IgD-negative memory B cell (primary cell): ENCODE results near the gene SORBS1. TPM values are rescaled to one million over a fixed set of nuclear protein-coding genes. Genes with fewer than 3 reads are reported as not detected.

Experiments used
- H3K27ac Mint-ChIP-seq, 3 donors: one replicate each; pipeline ENCODE4 v1.8.0; 2020 to 2022; ENCODE audit warnings: mild to moderate bottlenecking in 3 of 3, mixed read lengths in 3 of 3, moderate library complexity in 1 of 3
- H3K27me3 Mint-ChIP-seq: one replicate; pipeline ENCODE4 v1.8.0; 2021; ENCODE audit warnings: mixed read lengths
- H3K36me3 Mint-ChIP-seq: one replicate; pipeline ENCODE4 v1.8.0; 2020; ENCODE audit warnings: mild to moderate bottlenecking, mixed read lengths
- H3K4me1 Mint-ChIP-seq, 3 donors: one replicate each; pipeline ENCODE4 v1.8.0; 2020 to 2022; ENCODE audit warnings: mixed read lengths in 3 of 3, mild to moderate bottlenecking in 1 of 3
- H3K4me3 Mint-ChIP-seq, 4 donors: one replicate each; pipeline ENCODE4 v1.8.0; 2020 to 2022; ENCODE audit warnings: mild to moderate bottlenecking in 4 of 4, mixed read lengths in 4 of 4, moderate library complexity in 3 of 4
- H3K9me3 Mint-ChIP-seq, 3 donors: one replicate each; pipeline ENCODE4 v1.8.0; 2020 to 2021; ENCODE audit warnings: mixed read lengths in 3 of 3, mild to moderate bottlenecking in 1 of 3
- polyA plus RNA-seq: library from polyadenylated mRNA; unstranded; fragments of 300-500 nt; fragmentation: Illumina TruSeq; gene quantifications from one replicate; pipeline ENCODE4 v1.2.3, GENCODE V29; 2021

SORBS1 gene
- polyA plus RNA-seq, 1 donor from 2014 or later = 0.41 TPM

DNA sequence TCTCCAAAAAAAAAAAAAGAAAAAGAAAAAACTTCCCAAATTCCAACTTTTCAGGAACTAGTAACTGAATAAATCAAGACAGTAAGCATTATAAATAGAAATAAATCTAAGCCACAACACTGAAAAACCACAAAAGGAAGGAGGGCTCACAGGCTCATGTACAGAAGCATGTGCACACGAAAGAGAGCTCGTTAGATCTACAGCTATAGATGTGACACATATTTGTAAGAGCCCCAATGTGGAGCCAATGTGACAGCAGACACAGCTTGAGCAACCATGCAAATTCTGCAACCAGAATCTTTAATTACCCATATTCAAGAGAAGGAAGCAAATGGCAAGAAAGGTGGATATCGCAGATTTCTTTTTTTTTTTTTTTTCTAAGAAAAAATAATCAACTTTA is 94.7 kb downstream of the SORBS1 start:
- no peak overlapping the region for H3K27ac Mint-ChIP-seq
- peaks cover 0 to 4% (median 0%) of the 10 kb centered on the region in 3 donors for H3K4me1 Mint-ChIP-seq
- H3K27me3 Mint-ChIP-seq = peaks cover 16% of the 10 kb centered on the region
- H3K36me3 Mint-ChIP-seq = no peaks in the 10 kb centered on the region
- H3K4me3 Mint-ChIP-seq = no peak overlapping the region
- H3K9me3 Mint-ChIP-seq = no peaks in the 10 kb centered on the region

DNA sequence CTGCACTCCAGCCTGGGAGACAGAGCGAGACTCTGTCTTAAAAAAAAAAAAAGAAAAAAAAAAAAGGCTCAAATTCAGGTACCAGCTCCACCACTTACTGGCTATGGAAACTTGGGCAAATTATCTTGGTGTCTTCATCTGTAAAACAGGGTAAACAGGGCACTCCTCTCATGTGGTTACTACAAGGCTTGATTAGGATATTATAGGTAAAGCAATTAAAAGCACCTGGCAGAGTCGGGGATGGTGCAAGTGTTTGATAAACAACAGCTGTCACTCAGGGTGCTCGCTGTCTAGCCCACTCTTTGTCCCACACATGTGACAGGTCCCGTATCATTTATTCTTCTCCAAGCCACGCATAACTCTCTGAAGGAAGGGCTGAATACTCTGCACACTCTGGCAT is 96.9 kb downstream of the SORBS1 start:
- no peak overlapping the region for H3K4me3 Mint-ChIP-seq
- H3K27ac Mint-ChIP-seq = no peak overlapping the region
- H3K9me3 Mint-ChIP-seq = no peaks in the 10 kb centered on the region
- no peaks in the 10 kb centered on the region for H3K36me3 Mint-ChIP-seq
- peaks cover 14% of the 10 kb centered on the region for H3K27me3 Mint-ChIP-seq
- peaks cover 0 to 4% (median 0%) of the 10 kb centered on the region in 3 donors for H3K4me1 Mint-ChIP-seq

DNA sequence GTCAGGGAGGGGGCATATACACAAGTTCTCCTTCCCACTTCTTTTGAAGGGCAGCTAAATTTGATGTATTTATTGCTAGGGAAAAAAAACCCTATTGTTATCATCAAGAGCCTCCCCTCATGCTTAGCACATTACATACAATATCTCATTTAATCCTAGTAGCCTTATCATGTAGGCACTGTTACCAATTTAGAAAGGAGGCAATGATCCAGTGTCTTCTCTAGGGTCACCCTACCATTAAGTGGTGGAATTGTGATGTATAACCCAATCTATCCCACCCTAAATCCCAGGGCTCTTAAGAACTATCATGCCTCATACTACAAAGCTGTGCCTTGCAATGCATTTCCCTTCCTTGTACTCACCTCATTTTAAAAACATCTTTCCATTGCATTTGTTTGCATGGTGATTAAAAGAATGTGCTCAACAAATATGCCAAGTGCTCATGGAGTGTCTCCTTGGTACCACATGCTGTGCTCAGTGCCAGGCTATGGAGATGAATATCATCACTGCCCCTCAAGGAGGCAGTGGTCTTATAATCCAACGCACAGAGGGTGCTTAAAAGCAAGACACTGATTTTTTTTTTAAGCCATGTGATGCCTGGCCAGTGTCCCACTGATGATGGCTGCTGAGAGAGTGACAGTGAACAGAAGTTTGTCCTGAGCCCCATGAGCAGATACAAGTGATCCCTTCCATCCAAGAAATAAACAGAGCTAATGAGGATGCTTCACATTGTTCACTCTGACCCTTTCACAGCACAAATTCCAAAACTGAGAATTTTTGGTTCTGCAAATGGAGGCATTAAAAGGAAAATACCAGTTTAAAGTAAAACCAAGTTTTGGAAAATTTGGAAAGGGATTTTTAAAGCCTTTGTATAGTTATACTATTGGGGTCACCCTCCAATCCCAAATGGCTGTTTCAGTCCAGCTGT is 98.2 kb downstream of the SORBS1 start:
- no peak overlapping the region for H3K4me3 Mint-ChIP-seq
- no peak overlapping the region for H3K27ac Mint-ChIP-seq
- peaks cover 0 to 2% (median 0%) of the 10 kb centered on the region in 3 donors for H3K4me1 Mint-ChIP-seq
- H3K36me3 Mint-ChIP-seq = no peaks in the 10 kb centered on the region
- H3K9me3 Mint-ChIP-seq = no peaks in the 10 kb centered on the region
- H3K27me3 Mint-ChIP-seq = peaks cover 12% of the 10 kb centered on the region

DNA sequence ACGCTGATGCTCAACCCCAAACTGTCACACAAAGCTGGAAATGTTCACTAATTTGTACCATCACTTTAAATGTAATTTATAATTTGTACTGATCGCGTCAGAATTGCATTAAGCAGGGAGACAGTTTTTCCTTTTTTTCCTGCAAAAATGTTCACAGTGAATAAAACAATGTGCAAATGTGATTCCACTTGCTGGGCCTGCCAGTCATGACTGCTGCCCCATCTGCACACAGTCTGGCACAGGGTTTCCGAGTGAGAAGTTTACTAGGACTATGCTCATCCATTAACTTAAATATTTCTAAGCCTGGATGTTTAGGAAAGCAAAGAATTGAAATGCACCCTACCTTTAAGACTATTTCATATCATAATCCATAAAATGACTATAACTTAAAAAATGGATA is 99.6 kb downstream of the SORBS1 start:
- no peak overlapping the region for H3K27ac Mint-ChIP-seq
- peaks cover 21% of the 10 kb centered on the region for H3K27me3 Mint-ChIP-seq
- H3K9me3 Mint-ChIP-seq = no peaks in the 10 kb centered on the region
- no peak overlapping the region for H3K4me3 Mint-ChIP-seq
- peaks cover 0 to 2% (median 0%) of the 10 kb centered on the region in 3 donors for H3K4me1 Mint-ChIP-seq
- no peaks in the 10 kb centered on the region for H3K36me3 Mint-ChIP-seq

DNA sequence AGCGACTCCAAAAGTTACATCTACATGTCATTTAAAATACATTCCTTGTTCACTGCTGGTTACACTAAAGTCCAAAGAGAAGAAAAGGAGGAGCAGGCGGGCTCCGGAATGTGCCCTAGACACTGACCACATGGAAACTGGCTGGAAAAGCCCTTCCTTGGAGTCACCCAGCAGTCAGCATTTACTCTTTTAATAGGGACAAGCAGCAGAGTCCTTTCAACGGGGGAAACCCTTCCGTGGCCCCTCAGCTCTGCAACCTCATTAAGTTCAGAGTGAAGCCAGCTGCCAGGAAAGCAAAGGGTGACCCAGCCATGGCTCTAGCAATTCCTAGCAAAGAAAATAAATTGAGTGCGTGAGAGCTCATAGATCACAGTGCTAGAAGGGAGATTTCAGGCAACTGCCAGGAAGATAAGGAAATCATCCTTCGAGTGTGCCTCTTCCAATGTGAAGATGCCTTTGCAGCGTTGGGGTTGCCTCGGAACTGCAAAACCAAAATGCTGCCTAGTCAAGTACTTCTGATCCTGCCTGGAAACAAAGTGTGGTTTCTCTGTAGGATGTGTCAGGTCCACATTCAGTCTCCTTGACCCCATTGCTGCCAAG is 101.6 kb downstream of the SORBS1 start:
- H3K27me3 Mint-ChIP-seq = peaks cover 22% of the 10 kb centered on the region
- no peaks in the 10 kb centered on the region for H3K4me1 Mint-ChIP-seq
- peaks cover 0 to 1% (median 0%) of the 10 kb centered on the region in 3 donors for H3K9me3 Mint-ChIP-seq
- H3K36me3 Mint-ChIP-seq = no peaks in the 10 kb centered on the region
- H3K4me3 Mint-ChIP-seq = no peak overlapping the region
- H3K27ac Mint-ChIP-seq = no peak overlapping the region

DNA sequence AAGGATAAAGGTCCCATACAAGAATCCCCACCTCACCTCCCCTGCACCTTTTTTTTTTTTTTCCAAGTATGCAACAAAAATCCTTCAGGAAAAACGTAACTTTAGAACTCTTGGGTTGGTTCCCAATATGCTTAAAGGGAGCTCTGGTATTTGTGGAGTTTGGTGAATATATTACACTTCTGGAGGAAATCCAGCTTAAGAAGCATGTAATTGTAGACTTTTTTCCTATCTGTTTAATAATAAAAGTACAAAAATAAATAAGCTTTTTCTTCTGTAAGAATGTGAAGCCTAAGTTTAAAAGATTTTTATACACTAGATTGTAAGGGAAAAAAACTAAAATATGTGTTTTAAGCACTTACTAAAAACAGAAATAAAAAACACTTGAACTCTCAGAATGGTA is 102.3 kb downstream of the SORBS1 start:
- no peaks in the 10 kb centered on the region for H3K36me3 Mint-ChIP-seq
- H3K4me1 Mint-ChIP-seq = no peaks in the 10 kb centered on the region
- H3K27ac Mint-ChIP-seq = no peak overlapping the region
- peaks cover 0 to 1% (median 0%) of the 10 kb centered on the region in 3 donors for H3K9me3 Mint-ChIP-seq
- peak overlapping the region in 1 of 4 donors; percentile 65 for H3K4me3 Mint-ChIP-seq
- H3K27me3 Mint-ChIP-seq = peaks cover 22% of the 10 kb centered on the region

DNA sequence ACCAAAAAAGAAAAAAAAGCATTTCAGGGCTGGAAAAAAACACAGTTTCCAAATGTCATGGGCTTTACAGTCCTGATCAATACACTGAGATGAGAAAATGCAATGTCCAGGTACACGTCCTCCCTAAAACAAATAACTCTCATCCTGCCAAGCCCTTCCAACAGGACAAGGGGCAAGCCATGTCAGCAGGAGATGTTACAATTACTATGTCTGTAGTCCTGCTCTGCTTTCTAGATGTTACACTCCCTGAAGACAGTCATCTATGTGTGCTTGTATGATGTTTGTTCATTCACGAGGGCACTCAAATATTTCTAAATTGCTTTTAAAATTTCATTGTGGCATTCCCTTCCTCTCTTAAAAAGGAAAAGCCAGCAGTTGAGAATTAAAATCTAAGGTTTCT is 103.2 kb downstream of the SORBS1 start:
- H3K4me3 Mint-ChIP-seq = no peak overlapping the region
- H3K27ac Mint-ChIP-seq = no peak overlapping the region
- no peaks in the 10 kb centered on the region for H3K36me3 Mint-ChIP-seq
- H3K9me3 Mint-ChIP-seq = peaks cover 0 to 1% (median 0%) of the 10 kb centered on the region in 3 donors
- H3K27me3 Mint-ChIP-seq = peaks cover 22% of the 10 kb centered on the region
- H3K4me1 Mint-ChIP-seq = no peaks in the 10 kb centered on the region

DNA sequence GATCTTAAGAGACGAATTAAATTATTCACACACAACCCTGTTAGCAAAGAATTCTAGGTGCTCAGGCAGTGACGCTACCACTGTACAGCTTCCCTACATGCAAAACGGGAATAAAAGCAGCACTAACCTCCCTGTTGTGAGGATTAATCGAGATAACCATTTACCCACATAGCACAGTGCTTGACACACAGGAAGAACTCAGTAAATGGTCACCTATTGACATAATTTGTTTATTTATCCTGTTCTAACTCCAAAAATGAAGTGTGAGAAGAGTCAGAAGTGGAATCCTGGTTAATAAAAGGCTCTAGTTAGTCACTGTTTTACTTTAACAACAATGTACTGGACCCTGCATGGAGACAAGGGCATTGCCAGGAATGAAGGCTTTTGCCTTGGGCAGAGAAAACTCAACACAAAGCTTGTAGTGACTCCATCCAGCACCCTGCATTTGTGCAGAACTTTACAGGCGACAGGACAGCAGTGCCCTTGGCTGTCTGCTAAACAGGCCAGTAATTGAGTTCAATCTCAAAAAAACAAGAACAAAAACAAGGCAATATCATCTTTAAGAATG is 103.8 kb downstream of the SORBS1 start:
- no peak overlapping the region for H3K4me3 Mint-ChIP-seq
- H3K9me3 Mint-ChIP-seq = peaks cover 0 to 1% (median 0%) of the 10 kb centered on the region in 3 donors
- no peak overlapping the region for H3K27ac Mint-ChIP-seq
- no peaks in the 10 kb centered on the region for H3K36me3 Mint-ChIP-seq
- H3K4me1 Mint-ChIP-seq = no peaks in the 10 kb centered on the region
- peaks cover 22% of the 10 kb centered on the region for H3K27me3 Mint-ChIP-seq

DNA sequence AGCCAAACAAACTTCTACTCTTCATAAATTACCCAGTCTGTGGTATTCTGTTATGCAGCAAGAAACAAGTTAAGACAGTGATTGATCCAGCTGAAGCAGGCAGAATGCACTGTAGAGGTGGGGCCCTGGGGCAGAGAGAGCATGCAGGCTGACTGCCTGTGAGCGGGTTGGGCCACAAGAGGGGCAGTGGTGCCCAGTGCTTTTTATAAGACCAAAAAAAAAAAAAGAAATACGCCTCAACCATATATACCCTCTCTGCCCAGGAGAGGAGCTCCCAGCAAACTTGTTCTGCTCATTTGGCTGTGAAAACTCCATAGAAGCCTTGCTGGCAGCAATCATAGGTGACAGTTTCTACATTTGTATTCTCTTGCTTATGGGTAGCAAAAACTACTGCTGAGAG is 104.7 kb downstream of the SORBS1 start:
- Mint-ChIP-seq H3K4me3 (no peak overlapping the region), H3K27ac (no peak overlapping the region), H3K36me3 (no peaks in the 10 kb centered on the region), H3K4me1 (no peaks in the 10 kb centered on the region), H3K9me3 (peaks cover 0 to 1% (median 0%) of the 10 kb centered on the region in 3 donors), H3K27me3 (peaks cover 25% of the 10 kb centered on the region)

DNA sequence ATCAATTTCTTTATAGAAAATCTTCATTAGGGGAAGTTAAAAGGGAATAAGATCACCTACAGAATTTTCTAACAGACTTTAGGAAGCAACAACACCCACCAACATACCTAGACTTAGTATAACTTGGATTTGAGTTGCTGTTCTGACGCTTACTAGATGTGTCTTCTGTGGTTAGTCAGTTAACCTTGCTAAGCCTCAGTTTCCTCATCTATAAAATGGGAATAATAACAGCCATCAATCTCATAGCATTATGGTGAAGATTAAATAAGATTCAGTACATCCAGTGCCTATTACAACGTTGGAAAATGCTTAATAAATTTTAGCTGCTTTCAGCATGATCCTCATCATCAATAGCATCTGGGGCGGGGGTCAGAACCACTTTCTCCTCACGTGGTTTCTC is 106.2 kb downstream of the SORBS1 start:
- Mint-ChIP-seq H3K4me3 (no peak overlapping the region), H3K27ac (no peak overlapping the region)

DNA sequence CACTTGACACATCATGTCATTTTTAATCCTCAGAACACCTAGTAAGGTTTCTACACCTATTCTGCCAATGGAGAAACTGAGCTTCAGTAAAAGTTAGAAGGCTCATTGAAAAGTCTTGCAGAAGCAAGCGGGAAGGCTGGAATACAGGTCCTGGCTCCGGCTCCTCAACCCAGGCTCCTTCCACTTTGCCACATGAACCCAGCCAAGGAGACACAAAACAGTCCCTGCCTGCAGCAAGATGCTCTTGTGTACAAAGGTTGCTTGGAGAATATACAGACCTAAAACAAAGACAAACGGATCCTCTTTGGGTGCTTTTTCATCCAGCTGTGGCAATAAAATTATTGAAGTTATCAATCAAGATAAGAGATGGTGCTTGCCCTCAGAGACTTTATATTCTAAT is 106.8 kb downstream of the SORBS1 start:
- Mint-ChIP-seq H3K4me1 (no peaks in the 10 kb centered on the region), H3K36me3 (no peaks in the 10 kb centered on the region), H3K27me3 (peaks cover 21% of the 10 kb centered on the region), H3K4me3 (no peak overlapping the region), H3K9me3 (peaks cover 0 to 1% (median 0%) of the 10 kb centered on the region in 3 donors), H3K27ac (no peak overlapping the region)

More for the DNA sequence above, 106.2 kb downstream of the SORBS1 start:
- peaks cover 0 to 1% (median 0%) of the 10 kb centered on the region in 3 donors for H3K9me3 Mint-ChIP-seq
- H3K36me3 Mint-ChIP-seq = no peaks in the 10 kb centered on the region
- H3K4me1 Mint-ChIP-seq = no peaks in the 10 kb centered on the region
- peaks cover 25% of the 10 kb centered on the region for H3K27me3 Mint-ChIP-seq

DNA sequence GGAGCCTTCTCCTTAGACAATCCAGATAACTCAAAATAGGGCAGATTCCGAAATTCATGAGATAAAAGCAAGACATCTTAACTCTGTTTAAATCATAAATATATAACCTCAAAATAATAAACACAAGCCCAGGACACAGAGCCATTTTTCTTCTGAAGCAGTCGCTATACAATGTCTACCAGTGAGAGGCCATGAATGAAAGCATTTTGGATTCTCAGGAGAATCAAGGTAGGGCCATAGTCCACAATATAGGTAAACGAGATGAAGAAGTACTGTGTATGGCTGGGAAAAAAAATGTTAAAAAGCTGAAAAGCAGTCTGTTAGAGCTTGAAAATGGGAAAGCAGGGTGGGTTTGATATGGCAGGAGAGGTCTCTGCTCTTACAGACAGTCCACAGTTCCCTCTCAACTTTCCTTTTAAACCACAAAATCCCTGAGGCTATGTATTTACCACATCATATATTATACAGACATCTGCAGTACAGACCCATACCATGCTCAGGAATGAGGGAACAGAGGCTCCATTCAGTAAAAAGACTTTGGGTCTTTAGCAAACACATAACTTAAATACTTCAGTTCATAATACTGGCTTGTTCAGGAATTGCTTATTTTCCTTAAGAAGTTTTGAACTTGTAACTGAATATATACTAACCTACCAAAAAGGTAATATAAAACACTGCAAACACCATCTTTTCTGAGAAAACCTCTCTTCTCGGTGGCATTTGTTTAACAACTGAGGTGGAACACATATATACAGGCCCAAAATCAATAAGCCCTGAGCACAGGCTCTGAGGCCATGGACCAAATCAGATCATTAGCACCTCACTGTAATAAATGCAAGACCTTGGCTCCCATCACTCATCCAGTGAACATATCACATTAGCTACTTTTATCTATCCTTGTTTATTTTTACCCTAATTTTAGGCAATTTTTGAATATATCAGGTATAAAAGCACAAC is 109.3 kb downstream of the SORBS1 start:
- no peak overlapping the region for H3K27ac Mint-ChIP-seq
- peaks cover 0 to 1% (median 0%) of the 10 kb centered on the region in 3 donors for H3K9me3 Mint-ChIP-seq
- no peaks in the 10 kb centered on the region for H3K4me1 Mint-ChIP-seq
- H3K4me3 Mint-ChIP-seq = no peak overlapping the region
- H3K27me3 Mint-ChIP-seq = peaks cover 10% of the 10 kb centered on the region
- no peaks in the 10 kb centered on the region for H3K36me3 Mint-ChIP-seq

DNA sequence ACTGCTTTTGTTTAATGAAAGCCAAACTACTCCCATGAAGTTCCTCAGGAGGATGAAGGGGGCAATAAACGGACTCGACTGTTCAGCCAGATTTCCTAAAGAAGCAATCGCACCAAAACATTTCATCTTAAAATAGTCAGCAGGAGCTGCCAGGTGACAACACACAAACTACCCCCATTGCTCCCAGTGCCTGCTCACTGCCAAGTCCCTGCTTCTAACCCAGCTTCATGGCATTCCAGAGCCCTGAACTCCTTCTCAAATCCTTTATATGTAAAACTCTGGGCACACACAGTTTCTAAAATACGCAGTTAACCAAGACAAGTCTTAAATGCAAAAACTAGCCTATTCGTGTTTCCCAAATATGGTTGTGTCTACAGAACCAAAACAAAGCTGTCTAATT is 110.0 kb downstream of the SORBS1 start:
- Mint-ChIP-seq H3K4me3 (no peak overlapping the region), H3K9me3 (peaks cover 0 to 1% (median 0%) of the 10 kb centered on the region in 3 donors), H3K36me3 (no peaks in the 10 kb centered on the region), H3K27me3 (peaks cover 8% of the 10 kb centered on the region), H3K27ac (no peak overlapping the region), H3K4me1 (no peaks in the 10 kb centered on the region)

DNA sequence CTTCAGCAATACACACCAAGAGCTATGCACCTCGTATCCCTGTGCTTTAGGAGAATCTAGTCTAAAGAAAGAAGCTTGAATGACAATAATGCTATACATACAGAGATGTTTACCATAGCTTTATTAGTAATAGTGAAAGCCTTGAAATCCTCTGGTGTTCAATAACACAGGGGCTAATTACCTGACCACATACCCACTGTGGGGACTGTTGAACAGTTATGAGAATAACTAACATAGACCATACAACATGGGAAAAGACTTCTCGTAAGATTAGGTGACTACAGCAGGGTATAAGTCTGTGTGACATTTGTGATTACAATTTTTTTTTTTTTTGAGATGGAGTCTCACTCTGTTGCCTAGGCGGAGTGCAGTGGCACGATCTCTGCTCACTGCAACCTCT is 111.0 kb downstream of the SORBS1 start:
- H3K4me3 Mint-ChIP-seq = no peak overlapping the region
- H3K27me3 Mint-ChIP-seq = peaks cover 10% of the 10 kb centered on the region
- peaks cover 0 to 2% (median 1%) of the 10 kb centered on the region in 3 donors for H3K4me1 Mint-ChIP-seq
- H3K9me3 Mint-ChIP-seq = no peaks in the 10 kb centered on the region
- peaks cover 2% of the 10 kb centered on the region for H3K36me3 Mint-ChIP-seq
- no peak overlapping the region for H3K27ac Mint-ChIP-seq
